LNCAP (cell line): ENCODE results near the gene ST7.

ENCODE experiments used
- TF ChIP-seq, protein P1 (sequence below): fragments of 450-650 bp; IDR thresholded peaks from 2 replicates; pipeline ENCODE4 v1.5.1; 2017; ENCODE audit warnings: mild to moderate bottlenecking

The ST7 gene

GRCh38 chr7:116986611-116987565 lies 33.6 kb downstream of the ST7 start:
- TF ChIP-seq, protein P1, sequence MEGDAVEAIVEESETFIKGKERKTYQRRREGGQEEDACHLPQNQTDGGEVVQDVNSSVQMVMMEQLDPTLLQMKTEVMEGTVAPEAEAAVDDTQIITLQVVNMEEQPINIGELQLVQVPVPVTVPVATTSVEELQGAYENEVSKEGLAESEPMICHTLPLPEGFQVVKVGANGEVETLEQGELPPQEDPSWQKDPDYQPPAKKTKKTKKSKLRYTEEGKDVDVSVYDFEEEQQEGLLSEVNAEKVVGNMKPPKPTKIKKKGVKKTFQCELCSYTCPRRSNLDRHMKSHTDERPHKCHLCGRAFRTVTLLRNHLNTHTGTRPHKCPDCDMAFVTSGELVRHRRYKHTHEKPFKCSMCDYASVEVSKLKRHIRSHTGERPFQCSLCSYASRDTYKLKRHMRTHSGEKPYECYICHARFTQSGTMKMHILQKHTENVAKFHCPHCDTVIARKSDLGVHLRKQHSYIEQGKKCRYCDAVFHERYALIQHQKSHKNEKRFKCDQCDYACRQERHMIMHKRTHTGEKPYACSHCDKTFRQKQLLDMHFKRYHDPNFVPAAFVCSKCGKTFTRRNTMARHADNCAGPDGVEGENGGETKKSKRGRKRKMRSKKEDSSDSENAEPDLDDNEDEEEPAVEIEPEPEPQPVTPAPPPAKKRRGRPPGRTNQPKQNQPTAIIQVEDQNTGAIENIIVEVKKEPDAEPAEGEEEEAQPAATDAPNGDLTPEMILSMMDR = no peak

GRCh38 chr7:116988363-116988989 lies 35.2 kb downstream of the ST7 start:
- TF ChIP-seq, protein P1 = peak; percentile 54

DNA sequence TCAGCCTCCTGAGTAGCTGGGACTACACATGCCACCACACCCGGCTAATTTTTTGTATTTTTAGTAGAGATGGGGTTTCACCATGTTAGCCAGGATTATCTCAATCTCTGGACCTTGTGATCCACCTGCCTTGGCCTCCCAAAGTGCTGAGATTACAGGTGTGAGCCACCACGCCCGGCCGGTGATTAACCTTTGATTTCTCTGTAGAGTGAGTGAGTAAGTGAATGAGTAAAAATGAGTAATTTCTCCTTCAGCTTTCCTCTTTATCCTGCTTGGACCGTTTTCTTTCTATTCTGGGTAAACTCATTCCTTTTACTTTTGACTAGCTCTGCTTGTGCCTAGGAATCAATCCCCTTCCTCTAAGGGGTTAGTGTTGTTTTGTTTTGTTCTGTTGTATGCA lies 36.8 kb downstream of the ST7 start:
- TF ChIP-seq, protein P1 = no peak

- TF ChIP-seq, protein P1 = no peak
Observed at GRCh38 chr7:116991233-116991632, 37.9 kb downstream of the ST7 start.

GRCh38 chr7:116994611-116995010 lies 41.3 kb downstream of the ST7 start:
- TF ChIP-seq, protein P1 = no peak

GRCh38 chr7:116997972-116998371 lies 44.7 kb downstream of the ST7 start:
- TF ChIP-seq, protein P1 = no peak

- TF ChIP-seq, protein P1 = no peak
Observed at GRCh38 chr7:116998567-116999175, 45.4 kb downstream of the ST7 start.
